NCI-H82 treated with DMSO at 0.1 percent for 48 hours (cell line): ENCODE results near the gene RALBP1.
"Not testable (repeated sequence)": the region's sequence is repeated elsewhere in the genome, so short reads cannot be mapped to it uniquely, and the experiment has no call there.

ENCODE experiments used
- DNase-seq: peaks from one replicate; lab custom pipeline; 2025; ENCODE audit not compliant: unreplicated experiment; lab: John Stamatoyannopoulos, UW

The RALBP1 gene

GRCh38 chr18:9454061-9454703 is 21.1 kb upstream of the RALBP1 start:
- DNase-seq, result no peak

- no peak for DNase-seq
Measured at GRCh38 chr18:9455718-9456511, 19.4 kb upstream of the RALBP1 start.

GRCh38 chr18:9466127-9466526 is 9.2 kb upstream of the RALBP1 start:
- DNase-seq, result no peak

GRCh38 chr18:9466846-9467245 is 8.5 kb upstream of the RALBP1 start:
- DNase-seq, result no peak

- no peak for DNase-seq
Measured at GRCh38 chr18:9468998-9469397, 6.3 kb upstream of the RALBP1 start.

- DNase-seq, result no peak
Measured at GRCh38 chr18:9469685-9470084, 5.6 kb upstream of the RALBP1 start.

- DNase-seq, result peak; percentile 57
Measured at GRCh38 chr18:9474108-9474982, 968 bp upstream of the RALBP1 start.

- no peak for DNase-seq
Measured at GRCh38 chr18:9475643-9476591, 604 bp downstream of the RALBP1 start.

- not testable (repeated sequence) for DNase-seq
Measured at GRCh38 chr18:9476949-9477348, 1.6 kb downstream of the RALBP1 start.

- DNase-seq, result no peak
Measured at GRCh38 chr18:9477509-9477908, 2.2 kb downstream of the RALBP1 start.

- DNase-seq, result no peak
Measured at GRCh38 chr18:9478545-9478944, 3.2 kb downstream of the RALBP1 start.

- no peak for DNase-seq
Measured at GRCh38 chr18:9482790-9483189, 7.5 kb downstream of the RALBP1 start.

- DNase-seq, result no peak
Measured at GRCh38 chr18:9483526-9483925, 8.2 kb downstream of the RALBP1 start.

- not testable (repeated sequence) for DNase-seq
Measured at GRCh38 chr18:9484856-9485255, 9.5 kb downstream of the RALBP1 start.

GRCh38 chr18:9488538-9488937 is 13.2 kb downstream of the RALBP1 start:
- DNase-seq, result no peak

GRCh38 chr18:9494778-9495331 is 19.5 kb downstream of the RALBP1 start:
- no peak for DNase-seq

- DNase-seq, result no peak
Measured at GRCh38 chr18:9495465-9495864, 20.2 kb downstream of the RALBP1 start.

- DNase-seq, result no peak
Measured at GRCh38 chr18:9495916-9496705, 20.8 kb downstream of the RALBP1 start.

GRCh38 chr18:9506046-9506792 is 30.9 kb downstream of the RALBP1 start:
- DNase-seq, result peak; percentile 41
